Measurements from ENCODE around the gene CCN2. TPM values are rescaled to one million over a fixed set of nuclear protein-coding genes. Genes with fewer than 3 reads are reported as not detected.

The CCN2 gene
- total RNA-seq, 1 donor from 2014 or later: 54.5 TPM

- Mint-ChIP-seq H3K36me3 (peaks cover 16% of the 10 kb centered on the region), H3K9me3 (no peaks in the 10 kb centered on the region), H3K4me1 (peaks cover 28% of the 10 kb centered on the region), H3K4me3 (no peak overlapping the region), H3K27me3 (ENCODE audit: insufficient read depth, low read depth) (no peaks in the 10 kb centered on the region), H3K27ac (no peak overlapping the region)
- Histone ChIP-seq H3K4me2 (no peak overlapping the region), H3F3A (ENCODE audit: low read depth) (peaks cover 7% of the 10 kb centered on the region), H3K36me3 (no peaks in the 10 kb centered on the region), H3K27me3 (no peaks in the 10 kb centered on the region), H4K20me1 (ENCODE audit: low read depth) (peaks cover 24% of the 10 kb centered on the region), H2AFZ (replicated peaks) (no peak overlapping the region), H3K9ac (no peak overlapping the region), H3K4me3 (no peak overlapping the region), H3K9me3 (ENCODE audit: low read depth) (no peaks in the 10 kb centered on the region), H3K4me1 (peaks cover 4% of the 10 kb centered on the region), H3K27ac (no peak overlapping the region), H3K79me2 (ENCODE audit: low read depth) (peaks cover 27% of the 10 kb centered on the region)
- TF ChIP-seq EZH2 (IDR thresholded peaks at IDR 0.05): no peak
- DNase-seq (ENCODE audit: low spot score): no peak
These were observed 5.2 kb downstream of the CCN2 start for GRCh38 chr6:131945971-131946370.

- Histone ChIP-seq H3K9ac (no peak overlapping the region), H4K20me1 (ENCODE audit: low read depth) (no peaks in the 10 kb centered on the region), H3F3A (ENCODE audit: low read depth) (no peaks in the 10 kb centered on the region), H3K4me1 (no peaks in the 10 kb centered on the region), H3K27ac (no peak overlapping the region), H3K4me2 (no peak overlapping the region), H3K79me2 (ENCODE audit: low read depth) (no peaks in the 10 kb centered on the region), H3K9me3 (ENCODE audit: low read depth) (no peaks in the 10 kb centered on the region), H3K27me3 (no peaks in the 10 kb centered on the region), H3K4me3 (no peak overlapping the region), H2AFZ (replicated peaks) (no peak overlapping the region), H3K36me3 (no peaks in the 10 kb centered on the region)
- H3K27ac Mint-ChIP-seq: no peak overlapping the region
- H3K9me3 Mint-ChIP-seq: no peaks in the 10 kb centered on the region
- H3K4me3 Mint-ChIP-seq: no peak overlapping the region
- no peaks in the 10 kb centered on the region for H3K27me3 Mint-ChIP-seq (ENCODE audit: insufficient read depth, low read depth)
- TF ChIP-seq CTCF (IDR thresholded peaks at IDR 0.05) (no peak), EZH2phosphoT487 (IDR thresholded peaks at IDR 0.05) (no peak), EZH2 (IDR thresholded peaks at IDR 0.05) (no peak)
- no peaks in the 10 kb centered on the region for H3K4me1 Mint-ChIP-seq
- DNase-seq (ENCODE audit: low spot score): no peak
- no peaks in the 10 kb centered on the region for H3K36me3 Mint-ChIP-seq
These were observed 13.2 kb downstream of the CCN2 start for GRCh38 chr6:131937703-131938631.

- H3K27ac ChIP-seq: no peak overlapping the region
- no peaks in the 10 kb centered on the region for H3K4me1 ChIP-seq
- H3K79me2 ChIP-seq (ENCODE audit: low read depth): no peaks in the 10 kb centered on the region
- H3K9me3 ChIP-seq (ENCODE audit: low read depth): no peaks in the 10 kb centered on the region
- H3F3A ChIP-seq (ENCODE audit: low read depth): no peaks in the 10 kb centered on the region
- no peak overlapping the region for H3K9ac ChIP-seq
- no peaks in the 10 kb centered on the region for H3K9me3 Mint-ChIP-seq
- no peak overlapping the region for H3K4me2 ChIP-seq
- H2AFZ ChIP-seq (replicated peaks): peak overlapping the region; percentile 44
- no peaks in the 10 kb centered on the region for H3K36me3 Mint-ChIP-seq
- DNase-seq (ENCODE audit: low spot score): no peak
- no peaks in the 10 kb centered on the region for H3K36me3 ChIP-seq
- H3K27ac Mint-ChIP-seq: no peak overlapping the region
- no peak overlapping the region for H3K4me3 Mint-ChIP-seq
- H4K20me1 ChIP-seq (ENCODE audit: low read depth): no peaks in the 10 kb centered on the region
- no peaks in the 10 kb centered on the region for H3K27me3 ChIP-seq
- H3K4me1 Mint-ChIP-seq: no peaks in the 10 kb centered on the region
- TF ChIP-seq EZH2phosphoT487 (IDR thresholded peaks at IDR 0.05) (no peak), CTCF (IDR thresholded peaks at IDR 0.05) (no peak), EZH2 (IDR thresholded peaks at IDR 0.05) (no peak)
- H3K27me3 Mint-ChIP-seq (ENCODE audit: insufficient read depth, low read depth): no peaks in the 10 kb centered on the region
- no peak overlapping the region for H3K4me3 ChIP-seq
These were observed 13.9 kb downstream of the CCN2 start for GRCh38 chr6:131937226-131937625.

- H3K4me1 ChIP-seq: no peaks in the 10 kb centered on the region
- no peaks in the 10 kb centered on the region for H3K27me3 ChIP-seq
- no peaks in the 10 kb centered on the region for H3K27me3 Mint-ChIP-seq (ENCODE audit: insufficient read depth, low read depth)
- H3K36me3 ChIP-seq: no peaks in the 10 kb centered on the region
- no peaks in the 10 kb centered on the region for H3K36me3 Mint-ChIP-seq
- H3K27ac Mint-ChIP-seq: no peak overlapping the region
- TF ChIP-seq EZH2phosphoT487 (IDR thresholded peaks at IDR 0.05) (no peak), CTCF (IDR thresholded peaks at IDR 0.05) (no peak), EZH2 (IDR thresholded peaks at IDR 0.05) (no peak)
- H3F3A ChIP-seq (ENCODE audit: low read depth): no peaks in the 10 kb centered on the region
- DNase-seq (ENCODE audit: low spot score): no peak
- no peak overlapping the region for H3K9ac ChIP-seq
- H4K20me1 ChIP-seq (ENCODE audit: low read depth): no peaks in the 10 kb centered on the region
- H3K79me2 ChIP-seq (ENCODE audit: low read depth): no peaks in the 10 kb centered on the region
- no peaks in the 10 kb centered on the region for H3K4me1 Mint-ChIP-seq
- H2AFZ ChIP-seq (replicated peaks): no peak overlapping the region
- no peak overlapping the region for H3K4me3 Mint-ChIP-seq
- H3K4me2 ChIP-seq: no peak overlapping the region
- H3K4me3 ChIP-seq: no peak overlapping the region
- no peaks in the 10 kb centered on the region for H3K9me3 Mint-ChIP-seq
- no peak overlapping the region for H3K27ac ChIP-seq
- no peaks in the 10 kb centered on the region for H3K9me3 ChIP-seq (ENCODE audit: low read depth)
These were observed 15.0 kb downstream of the CCN2 start for GRCh38 chr6:131936156-131936555.
